Islet precursor cell (in vitro differentiated cells): ENCODE results near the gene EBI3.
A peak's percentile ranks its signal among the peaks of the same experiment; 100 is the strongest.
"Not testable (repeated sequence)": the region's sequence is repeated elsewhere in the genome, so short reads cannot be mapped to it uniquely, and the experiment has no call there.

Experiments
- DNase-seq: peaks from one replicate; pipeline ENCODE4 v3.0.0-alpha.2; 2018

EBI3 gene

GRCh38 chr19:4229179-4229931 is at the start of gene EBI3:
Gene EBI3 (plus strand): TSS chr19:4229523. CDS start chr19:4229551, 28 bp downstream.
- peak; percentile 84 for DNase-seq

- no peak for DNase-seq
Observed at GRCh38 chr19:4181053-4181508, 48.2 kb upstream of the EBI3 start.

DNA sequence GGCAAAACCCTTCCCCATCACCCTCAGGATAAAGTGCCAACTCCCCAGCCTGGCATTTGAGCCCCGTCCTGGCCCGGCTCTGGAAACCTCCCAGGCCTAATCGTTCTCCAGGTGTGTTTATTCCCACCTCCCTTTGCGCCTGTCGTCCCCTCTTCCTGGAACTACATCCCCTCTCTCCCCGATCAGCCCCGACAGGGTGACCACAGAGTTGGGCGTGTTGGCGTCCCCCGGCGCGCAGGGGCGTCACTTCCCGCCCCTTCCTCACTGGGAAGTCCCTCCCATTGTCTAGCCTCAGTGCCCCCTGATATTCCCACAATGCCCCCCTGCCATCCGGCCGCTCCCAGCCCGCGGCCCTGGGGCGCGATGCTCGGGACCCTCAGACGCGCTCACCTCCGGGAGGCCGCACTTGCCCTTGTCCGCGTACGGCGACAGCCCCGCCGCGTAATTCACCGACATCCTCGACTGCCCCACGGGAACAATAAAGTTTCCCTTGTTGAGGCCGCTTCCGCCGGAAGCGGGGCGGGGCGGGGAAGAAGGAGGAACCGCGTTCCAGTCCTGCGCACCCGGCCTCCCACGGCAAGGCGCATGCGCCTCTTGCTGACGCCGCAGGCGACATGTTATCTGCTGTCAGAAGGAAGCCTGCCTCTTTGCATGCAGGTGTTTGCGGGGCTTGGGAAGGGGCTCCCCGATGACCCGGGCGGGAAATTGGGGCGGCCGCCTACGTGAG is 47.1 kb upstream of the EBI3 start, which contains the start of the genes ANKRD24 and SIRT6:
Gene ANKRD24, plus strand, starts transcription at position 606 of the 727 bp plus-strand sequence. CDS start 3,737 bp downstream, outside the sequence.
Gene SIRT6, minus strand, starts transcription at position 480 of the 727 bp plus-strand sequence. Its CDS starts 24 bp downstream, at position 456.
- peak; percentile 98 for DNase-seq

GRCh38 chr19:4183967-4184717 is 45.2 kb upstream of the EBI3 start:
- DNase-seq: peak; percentile 54

DNA sequence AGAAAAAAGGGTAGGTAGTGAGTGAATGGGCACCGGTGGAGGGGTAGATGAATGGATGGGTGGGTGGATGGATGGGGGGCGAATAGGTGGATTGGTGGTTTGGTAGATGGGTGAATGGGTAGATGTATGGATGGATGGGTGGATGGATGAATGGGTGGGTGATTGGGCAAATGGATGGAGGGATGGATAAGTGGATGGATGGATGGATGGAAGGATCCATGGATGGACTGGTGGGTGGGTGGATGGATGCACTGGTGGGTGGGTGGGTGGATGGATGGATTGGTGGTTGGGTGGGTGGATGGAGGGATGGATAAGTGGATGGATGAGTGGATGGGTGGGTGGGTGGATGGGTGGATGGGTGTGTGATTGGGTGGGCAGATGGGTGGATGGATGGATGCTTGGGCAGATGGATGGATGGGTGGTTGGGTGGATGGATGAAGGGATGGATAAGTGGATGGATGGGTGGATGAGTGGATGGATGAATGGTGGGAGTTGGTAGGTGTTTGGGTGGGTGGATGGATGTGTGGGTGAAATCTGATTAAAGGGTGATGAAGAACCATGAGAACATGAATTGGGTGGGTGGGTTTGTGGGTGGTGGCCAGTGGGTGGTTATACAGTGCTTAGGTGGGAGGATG is 44.5 kb upstream of the EBI3 start:
- no peak for DNase-seq

DNA sequence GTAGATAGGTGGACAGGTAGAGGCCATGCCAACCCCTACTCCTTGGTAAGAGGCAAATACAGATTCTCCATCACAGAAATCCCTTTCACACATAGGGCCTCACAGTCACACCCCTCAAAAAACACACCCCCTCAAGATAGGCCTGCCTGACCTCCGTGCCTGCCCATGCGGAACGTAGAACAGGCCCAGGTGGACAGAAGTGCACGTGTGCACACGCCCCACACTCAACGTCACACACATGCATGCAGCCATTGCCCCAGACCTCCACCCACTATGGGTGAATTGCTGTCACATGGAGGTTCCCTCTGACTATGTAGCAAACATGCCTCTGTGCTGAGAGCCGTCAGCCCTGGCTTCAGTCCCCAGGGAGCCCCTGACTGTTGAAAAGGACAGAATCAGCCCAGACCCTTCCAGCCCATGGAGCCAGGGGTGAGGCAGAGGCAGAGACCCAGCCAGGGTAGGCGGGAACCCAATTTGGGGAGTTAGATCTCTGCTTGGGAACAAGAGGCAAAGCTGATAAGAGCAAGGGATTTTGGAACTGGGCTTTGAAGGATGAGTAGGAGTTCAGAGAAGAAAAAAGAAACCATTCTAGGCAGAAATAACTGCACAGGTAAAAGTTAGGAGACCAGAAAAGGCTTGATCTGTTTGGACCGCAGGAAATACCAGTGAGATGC is 43.8 kb upstream of the EBI3 start:
- no peak for DNase-seq

DNA sequence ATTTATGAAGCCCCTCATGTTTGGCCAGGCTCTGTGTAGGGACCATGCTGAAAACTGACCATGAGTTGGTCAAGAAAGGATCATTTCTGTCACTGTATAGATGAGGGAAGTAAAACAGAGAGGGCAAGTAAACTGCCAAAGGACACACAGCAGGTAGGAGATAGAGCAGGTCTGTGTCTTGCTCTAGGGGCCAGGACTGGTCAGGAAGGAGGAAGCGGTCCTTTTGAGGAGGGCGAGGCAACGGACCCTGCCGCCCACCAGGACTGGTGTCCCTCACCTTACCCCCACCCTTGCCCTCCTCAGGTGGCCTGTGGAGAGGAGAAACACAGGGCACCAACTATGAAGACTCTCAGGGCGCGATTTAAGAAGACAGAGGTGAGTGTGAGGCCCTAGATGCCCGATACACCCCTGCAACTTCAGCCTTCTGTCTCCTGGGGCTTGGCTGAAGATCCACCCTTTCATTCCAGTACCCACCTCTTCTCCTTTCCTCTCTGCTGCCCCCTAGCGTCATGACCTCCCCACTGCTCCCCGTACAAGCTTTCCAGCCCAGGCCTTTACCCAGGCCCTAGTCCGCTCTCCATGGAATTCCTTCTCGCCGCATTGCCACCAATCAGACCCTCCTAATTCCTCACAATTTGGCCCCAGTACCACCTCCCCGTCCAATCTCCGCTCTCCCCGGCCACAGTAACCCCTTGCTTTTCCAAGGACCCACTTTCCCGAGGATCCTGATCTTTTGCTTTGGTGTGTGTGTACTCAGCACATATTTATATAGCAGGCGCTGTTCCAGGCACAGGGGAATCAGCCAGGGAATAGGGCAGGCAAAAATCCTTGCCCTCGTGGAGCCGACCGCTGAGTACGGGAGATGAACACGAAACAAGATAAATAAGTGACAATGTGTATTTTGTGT is 43.0 kb upstream of the EBI3 start:
- DNase-seq: peak; percentile 93

- no peak for DNase-seq
Observed at GRCh38 chr19:4187313-4188122, 41.8 kb upstream of the EBI3 start.

DNA sequence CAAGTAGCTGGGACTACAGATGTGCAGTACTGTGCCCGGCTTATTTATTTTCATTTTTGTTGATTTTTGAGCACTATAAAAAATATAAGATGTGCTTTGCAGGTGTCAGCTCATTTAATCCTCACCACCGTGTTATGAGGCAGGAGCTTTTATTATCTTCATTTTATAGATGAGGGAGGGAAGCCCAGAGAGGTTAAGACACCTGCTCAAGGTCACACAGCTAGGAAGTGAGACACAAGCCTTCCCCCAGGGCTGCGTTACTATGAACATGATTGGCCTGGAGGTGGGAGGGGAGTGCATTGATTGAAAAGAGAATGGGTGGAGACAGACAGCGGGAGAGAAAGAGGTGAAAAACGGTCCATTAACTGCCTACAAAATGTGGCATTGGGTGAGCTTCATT is 39.7 kb upstream of the EBI3 start:
- DNase-seq: no peak

- not testable (repeated sequence) for DNase-seq
Observed at GRCh38 chr19:4192537-4192936, 36.8 kb upstream of the EBI3 start.

- no peak for DNase-seq
Observed at GRCh38 chr19:4194353-4194752, 35.0 kb upstream of the EBI3 start.

GRCh38 chr19:4196009-4196408 is 33.3 kb upstream of the EBI3 start:
- DNase-seq: no peak

DNA sequence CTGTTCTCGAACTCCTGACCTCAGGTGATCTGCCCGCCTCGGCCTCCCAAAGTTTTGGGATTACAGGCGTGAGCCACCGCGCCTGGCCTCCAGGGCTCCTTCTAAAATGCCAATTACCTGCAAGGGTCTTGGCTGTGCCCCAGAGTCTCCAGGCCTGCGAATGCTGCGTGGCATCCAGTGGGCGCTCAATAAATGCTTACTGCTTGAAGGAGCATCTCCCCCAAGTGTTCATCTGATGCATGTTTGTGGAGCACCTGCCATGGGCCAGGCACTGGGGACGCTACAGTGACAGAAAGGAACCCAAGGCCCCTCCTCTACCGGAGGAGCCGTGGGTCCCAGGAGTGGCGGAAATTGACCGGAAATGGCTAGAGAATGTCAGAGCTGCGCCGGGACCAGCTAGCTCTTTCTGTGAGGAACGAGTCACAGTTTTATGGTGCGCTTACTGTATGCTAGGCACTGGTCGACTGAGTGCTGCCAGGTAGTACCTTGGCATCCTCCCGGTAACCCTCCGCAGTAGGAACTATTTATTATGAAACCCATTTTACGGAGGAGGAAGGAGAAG is 32.7 kb upstream of the EBI3 start:
- DNase-seq: no peak

DNA sequence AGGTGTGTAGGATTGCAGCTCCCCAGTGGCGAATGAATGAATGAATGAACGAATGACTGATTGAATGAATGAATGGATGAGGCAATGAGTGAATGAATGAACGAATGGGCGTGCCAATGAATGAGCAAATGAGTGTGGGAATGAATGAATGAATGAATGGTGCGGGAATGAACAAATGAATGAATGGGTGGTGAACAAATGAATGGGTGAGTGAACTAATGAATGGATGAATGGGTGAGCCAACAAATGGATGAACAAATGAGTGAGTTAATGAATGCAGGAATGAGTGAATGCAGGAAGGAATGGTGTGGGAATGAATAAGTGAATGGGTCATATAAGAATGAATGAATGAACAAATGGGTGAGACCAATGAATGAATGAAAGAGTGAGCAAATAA is 32.1 kb upstream of the EBI3 start:
- DNase-seq: no peak

- peak; percentile 61 for DNase-seq
Observed at GRCh38 chr19:4197625-4198466, 31.5 kb upstream of the EBI3 start.

DNA sequence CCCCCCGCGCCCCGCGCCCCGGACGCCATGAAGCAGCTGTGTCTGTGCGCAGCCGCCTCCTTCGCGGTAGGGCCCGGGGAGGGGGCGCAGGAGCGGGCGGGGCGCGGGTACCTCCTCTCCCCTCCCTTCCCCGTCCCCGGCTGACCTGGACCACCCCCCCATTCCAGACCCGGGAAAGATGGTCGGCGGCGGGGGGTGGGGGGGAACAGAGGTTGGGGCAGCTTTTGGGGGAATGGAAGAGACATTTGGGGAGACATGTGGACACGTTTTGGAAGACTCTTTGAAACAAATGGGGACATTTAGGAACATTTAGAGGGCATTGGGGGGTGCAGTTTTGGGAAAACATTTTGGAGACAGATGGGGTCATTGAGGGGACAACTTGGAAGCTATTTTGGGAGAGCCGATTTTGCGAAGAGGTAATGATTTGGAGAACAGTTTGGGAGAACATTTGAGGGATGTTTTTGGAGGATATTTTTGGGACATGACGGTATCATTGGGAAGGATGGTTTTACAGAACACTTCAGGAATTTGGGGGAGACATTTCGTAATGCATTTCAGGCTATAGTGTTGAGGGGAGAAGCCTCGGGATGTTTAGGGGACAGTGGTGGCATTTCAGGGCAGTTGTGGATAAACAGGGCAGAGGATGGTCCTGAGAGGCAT is 30.7 kb upstream of the EBI3 start:
- no peak for DNase-seq

GRCh38 chr19:4199699-4200293 is 29.5 kb upstream of the EBI3 start:
- peak; percentile 69 for DNase-seq
